B cell (primary cell): ENCODE results near the gene RABGAP1L. TPM values are rescaled to one million over a fixed set of nuclear protein-coding genes. Genes with fewer than 3 reads are reported as not detected.

Source experiments
- ATAC-seq: fragments of 200-7000 bp; cut with Tn5 transposase; one replicate; pipeline ENCODE4 v1.10.0; 2021; ENCODE audit warnings: low read depth, mild to moderate bottlenecking, moderate number of reproducible peaks, moderate library complexity
- CTCF ChIA-PET: fragments of 350-600 bp; sonication (Branson Sonifier 250); formaldehyde crosslinking; loops from one replicate; lab custom pipeline; 2021; ENCODE audit warnings: antibody characterized with exemption, inconsistent platforms; lab: Charles Lee
- POLR2A ChIA-PET: fragments of 350-600 bp; sonication (Branson Sonifier 250); formaldehyde crosslinking; loops from one replicate; lab custom pipeline; 2021; ENCODE audit warnings: antibody characterized with exemption; lab: Charles Lee
- DNase-seq: peaks from one replicate; pipeline ENCODE4 v3.0.0; 2013
- H2AFZ ChIP-seq: 2 replicates; pipeline ENCODE4 v1.6.1; 2012; ENCODE audit warnings: mild to moderate bottlenecking, low read depth, low read length; ENCODE audit not compliant: insufficient read depth, poor library complexity, severe bottlenecking
- H3K27ac ChIP-seq, 2 donors: 1 replicate in 1 of 2; 2 replicates in 1 of 2; pipeline ENCODE4 v1.5.1; 2012 to 2013; ENCODE audit warnings: low read length in 2 of 2, mild to moderate bottlenecking in 2 of 2, moderate library complexity in 1 of 2
- H3K27me3 ChIP-seq, 4 experiments: fragments of 200-600 bp in 1 of 4; sonication (generic) in 1 of 4; replicated peaks in 1 of 4; 1 replicate in 2 of 4; 2 replicates in 2 of 4; pipeline versions ENCODE4 v1.6.1 to v1.7.0; 2013 to 2016; ENCODE audit warnings: low read length in 3 of 4, mild to moderate bottlenecking in 2 of 4, mixed read lengths in 1 of 4, moderate library complexity in 1 of 4; ENCODE audit not compliant: insufficient read depth in 4 of 4, control insufficient read depth in 3 of 4; ENCODE audit errors: control extremely low read depth in 1 of 4
- H3K36me3 ChIP-seq, 2 experiments: replicated peaks in 1 of 2; 1 replicate in 1 of 2; 2 replicates in 1 of 2; pipeline versions ENCODE4 v1.6.1 to v1.7.1; 2013; ENCODE audit warnings: low read length in 1 of 2; ENCODE audit not compliant: insufficient read depth in 2 of 2, control insufficient read depth in 1 of 2; ENCODE audit errors: control extremely low read depth in 1 of 2, extremely low read depth in 1 of 2
- H3K4me1 ChIP-seq, 2 donors: fragments of 200-600 bp in 1 of 2; sonication (generic) in 1 of 2; 1 replicate in 1 of 2; 2 replicates in 1 of 2; pipeline versions ENCODE4 v1.5.1 to v1.6.1; 2013 to 2017; ENCODE audit warnings: low read length in 2 of 2; ENCODE audit not compliant: control insufficient read depth in 2 of 2, insufficient read depth in 2 of 2
- H3K4me2 ChIP-seq: replicated peaks from 2 replicates; pipeline ENCODE3; 2012; ENCODE audit warnings: mild to moderate bottlenecking, low read depth, low read length; ENCODE audit not compliant: poor library complexity, severe bottlenecking
- H3K4me3 ChIP-seq, 5 experiments: fragments of 200-600 bp in 1 of 5; sonication (generic) in 1 of 5; 1 replicate in 3 of 5; 2 replicates in 2 of 5; pipeline versions ENCODE4 v1.5.1 to v1.7.0; 2011 to 2016; ENCODE audit warnings: low read length in 4 of 5, mild to moderate bottlenecking in 4 of 5, low read depth in 2 of 5, control low read depth in 1 of 5, moderate library complexity in 1 of 5; ENCODE audit not compliant: insufficient read depth in 1 of 5; ENCODE audit errors: control extremely low read depth in 1 of 5, extremely low read depth in 1 of 5
- H3K79me2 ChIP-seq: fragments of 200-600 bp; sonication (generic); one replicate; pipeline ENCODE4 v1.6.0; 2016; ENCODE audit warnings: low read length; ENCODE audit not compliant: control insufficient read depth, insufficient read depth
- H3K9ac ChIP-seq: fragments of 200-600 bp; sonication (generic); 2 replicates; pipeline ENCODE4 v1.6.1; 2017; ENCODE audit warnings: mild to moderate bottlenecking, low read length, moderate library complexity
- H3K9me3 ChIP-seq, 3 donors: one replicate each; pipeline versions ENCODE4 v1.6.1 to v1.7.1; 2013; ENCODE audit warnings: low read length in 2 of 3; ENCODE audit not compliant: control insufficient read depth in 2 of 3, insufficient read depth in 1 of 3; ENCODE audit errors: control extremely low read depth in 1 of 3
- H4K20me1 ChIP-seq: 2 replicates; pipeline ENCODE4 v1.6.0; 2012; ENCODE audit warnings: mild to moderate bottlenecking, low read length; ENCODE audit not compliant: insufficient read depth, control insufficient read depth, poor library complexity, severe bottlenecking
- H3K27ac Mint-ChIP-seq: one replicate; pipeline ENCODE4 v1.8.0; 2021; ENCODE audit warnings: mixed read lengths
- H3K27me3 Mint-ChIP-seq: one replicate; pipeline ENCODE4 v1.8.0; 2021; ENCODE audit warnings: mixed read lengths
- H3K4me1 Mint-ChIP-seq: one replicate; pipeline ENCODE4 v1.8.0; 2021; ENCODE audit warnings: mixed read lengths
- H3K4me3 Mint-ChIP-seq: one replicate; pipeline ENCODE4 v1.8.0; 2021; ENCODE audit warnings: mixed read lengths
- H3K9me3 Mint-ChIP-seq: one replicate; pipeline ENCODE4 v1.8.0; 2022; ENCODE audit warnings: mixed read lengths; ENCODE audit not compliant: insufficient read depth
- EZH2 ChIP-seq: IDR thresholded peaks from 2 replicates; pipeline ENCODE4 v1.6.1; 2012; ENCODE audit warnings: borderline replicate concordance, low read depth, mild to moderate bottlenecking, moderate library complexity, low read length; ENCODE audit not compliant: insufficient read depth, poor library complexity, severe bottlenecking
- WGBS: methylation state at CpG from one replicate; pipeline ENCODE4 v1.1.5; 2013; ENCODE audit warnings: missing lambda C conversion rate; ENCODE audit not compliant: insufficient coverage; 5-methylcytosine and 5-hydroxymethylcytosine counted together
- intact Hi-C: fragments of 100-400 bp; cut with micrococcal nuclease; formaldehyde crosslinking; loops from one replicate; pipeline ENCODE4 v1.10.0; 2022
- polyA plus RNA-seq: library from polyadenylated mRNA; depleted of rRNA; stranded (reverse); fragments of >200 nt; gene quantifications from 2 replicates; pipeline ENCODE4 v1.2.3, GENCODE V29; 2012
- total RNA-seq, 2 donors: library from RNA; stranded (reverse); fragments of 120-200 nt in 1 of 2; gene quantifications; 1 replicate in 1 of 2; 2 replicates in 1 of 2; pipeline versions ENCODE4 v1.2.3 to v1.2.4, GENCODE V29; 2013 to 2022
- TF ChIP-seq, protein P1 (sequence below): fragments of 200-600 bp; IDR thresholded peaks from one replicate; pipeline ENCODE4 v1.8.0; 2022; ENCODE audit warnings: antibody characterized with exemption, mild to moderate bottlenecking

The RABGAP1L gene
- total and polyA plus RNA-seq, 2 donors (not counting 1 experiment from before 2014, with no cell fraction given), result 34.9 to 159 TPM

DNA sequence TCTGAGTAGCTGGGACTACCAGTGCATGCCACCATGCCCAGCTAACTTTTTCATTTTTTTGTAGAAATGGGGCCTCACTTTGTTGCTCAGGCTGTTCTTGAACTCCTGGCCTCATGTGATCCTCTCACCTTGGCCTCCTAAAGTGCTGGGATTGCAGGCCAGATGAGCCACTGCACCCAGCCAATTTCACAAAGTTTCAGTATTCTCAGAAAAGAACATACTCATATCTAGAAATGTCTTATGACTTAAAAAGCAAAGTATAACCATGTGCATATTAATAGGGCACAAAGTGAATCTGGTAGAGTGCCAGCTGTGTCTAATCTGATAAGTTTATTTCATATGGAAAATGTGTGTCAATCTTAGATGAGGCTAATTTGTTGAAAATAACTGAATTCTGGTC lies 752.9 kb downstream of the RABGAP1L start:
- Histone ChIP-seq H3K9me3 (peaks cover 0 to 2% (median 2%) of the 10 kb centered on the region in 3 donors), H3K4me1 (peaks cover 7 to 8% of the 10 kb centered on the region in 2 donors), H3K36me3 (peaks cover 0 to 5% of the 10 kb centered on the region in 2 experiments), H4K20me1 (no peaks in the 10 kb centered on the region), H3K4me3 (no peak overlapping the region), H3K79me2 (no peaks in the 10 kb centered on the region), H3K27me3 (no peaks in the 10 kb centered on the region), H3K4me2 (no peak overlapping the region), H3K9ac (no peak overlapping the region), H3K27ac (no peak overlapping the region), H2AFZ (no peak overlapping the region)
- TF ChIP-seq, protein P1, sequence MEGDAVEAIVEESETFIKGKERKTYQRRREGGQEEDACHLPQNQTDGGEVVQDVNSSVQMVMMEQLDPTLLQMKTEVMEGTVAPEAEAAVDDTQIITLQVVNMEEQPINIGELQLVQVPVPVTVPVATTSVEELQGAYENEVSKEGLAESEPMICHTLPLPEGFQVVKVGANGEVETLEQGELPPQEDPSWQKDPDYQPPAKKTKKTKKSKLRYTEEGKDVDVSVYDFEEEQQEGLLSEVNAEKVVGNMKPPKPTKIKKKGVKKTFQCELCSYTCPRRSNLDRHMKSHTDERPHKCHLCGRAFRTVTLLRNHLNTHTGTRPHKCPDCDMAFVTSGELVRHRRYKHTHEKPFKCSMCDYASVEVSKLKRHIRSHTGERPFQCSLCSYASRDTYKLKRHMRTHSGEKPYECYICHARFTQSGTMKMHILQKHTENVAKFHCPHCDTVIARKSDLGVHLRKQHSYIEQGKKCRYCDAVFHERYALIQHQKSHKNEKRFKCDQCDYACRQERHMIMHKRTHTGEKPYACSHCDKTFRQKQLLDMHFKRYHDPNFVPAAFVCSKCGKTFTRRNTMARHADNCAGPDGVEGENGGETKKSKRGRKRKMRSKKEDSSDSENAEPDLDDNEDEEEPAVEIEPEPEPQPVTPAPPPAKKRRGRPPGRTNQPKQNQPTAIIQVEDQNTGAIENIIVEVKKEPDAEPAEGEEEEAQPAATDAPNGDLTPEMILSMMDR, result no peak
- no peak for TF ChIP-seq EZH2
- no peak for ATAC-seq
- POLR2A ChIA-PET, result no interaction called here
- Mint-ChIP-seq H3K27ac (no peak overlapping the region), H3K4me1 (peaks cover 18% of the 10 kb centered on the region), H3K27me3 (no peaks in the 10 kb centered on the region), H3K9me3 (no peaks in the 10 kb centered on the region), H3K4me3 (no peak overlapping the region)
- no peak for DNase-seq
- intact Hi-C loops, result loop anchor here (5.0 kb wide), 1 partner anchor 40 kb away; no protein-coding TSS in a partner anchor
- CTCF ChIA-PET, result interaction anchor here (1.8 kb wide), 1 partner anchor 71 kb away, joined by 3 read pairs; no protein-coding TSS in a partner anchor

DNA sequence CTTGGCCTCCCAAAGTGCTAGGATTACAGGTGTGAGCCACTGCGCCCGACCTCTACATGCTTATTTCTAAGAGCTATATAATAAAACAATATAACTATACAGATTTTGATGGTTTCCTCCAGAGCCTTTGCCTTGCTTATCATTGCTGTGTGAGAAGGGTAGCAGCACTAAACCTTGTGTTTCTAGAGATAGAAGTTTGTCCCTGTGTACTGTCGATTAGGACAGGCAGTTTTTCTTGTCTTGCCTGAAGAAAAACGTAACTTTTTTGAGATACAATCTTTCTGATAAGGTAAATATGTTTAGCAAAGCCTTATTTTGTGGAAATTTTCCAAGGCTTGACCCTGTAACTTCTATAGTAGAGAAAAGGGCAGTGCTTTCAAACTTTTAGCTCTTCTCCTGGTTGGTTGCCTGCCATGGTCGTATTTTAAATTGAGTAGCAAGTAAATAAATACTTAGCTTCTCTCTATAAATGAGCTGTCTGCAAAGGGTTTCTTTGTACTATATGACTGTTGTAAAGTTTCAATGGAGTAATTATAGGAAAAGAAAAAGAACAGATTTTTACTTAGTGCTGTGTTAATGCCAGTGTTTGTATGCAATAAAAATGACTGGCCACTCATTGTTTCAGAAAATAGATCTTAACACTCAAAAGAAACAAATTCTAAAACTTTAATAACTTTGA lies 754.0 kb downstream of the RABGAP1L start:
- no peak overlapping the region for H3K4me3 ChIP-seq
- H3K36me3 ChIP-seq, result peaks cover 0 to 3% of the 10 kb centered on the region in 2 experiments
- DNase-seq (no peak), ATAC-seq (no peak)
- ChIA-PET POLR2A (interaction anchor here (0.5 kb wide), 1 partner anchor 39 kb away, joined by 3 read pairs; no protein-coding TSS in a partner anchor), CTCF (no interaction called here)
- H4K20me1 ChIP-seq, result no peaks in the 10 kb centered on the region
- H3K4me1 ChIP-seq, result peaks cover 7 to 8% of the 10 kb centered on the region in 2 donors
- H3K9ac ChIP-seq, result no peak overlapping the region
- H3K9me3 ChIP-seq, result no peaks in the 10 kb centered on the region
- H3K79me2 ChIP-seq, result no peaks in the 10 kb centered on the region
- WGBS, result no CpG with 5 or more reads among the region's 5 CpGs
- H3K27me3 ChIP-seq, result no peaks in the 10 kb centered on the region
- no peak overlapping the region for H2AFZ ChIP-seq
- peaks cover 18% of the 10 kb centered on the region for H3K4me1 Mint-ChIP-seq
- no peak overlapping the region for H3K27ac Mint-ChIP-seq
- H3K4me2 ChIP-seq, result no peak overlapping the region
- H3K4me3 Mint-ChIP-seq, result no peak overlapping the region
- intact Hi-C loops, result loop anchor here (5.0 kb wide), 1 partner anchor 41 kb away; no protein-coding TSS in a partner anchor
- H3K27ac ChIP-seq, result no peak overlapping the region
- H3K9me3 Mint-ChIP-seq, result no peaks in the 10 kb centered on the region
- TF ChIP-seq EZH2, result no peak
- H3K27me3 Mint-ChIP-seq, result no peaks in the 10 kb centered on the region
